GM18502 (cell line): ENCODE measurements around the gene INPP4B.
A peak's percentile ranks its signal among the peaks of the same experiment; 100 is the strongest.

Experiments
- ATAC-seq: cut with Tn5 transposase; IDR thresholded peaks from one replicate; pipeline ENCODE4 v1.9.1; 2021; ENCODE audit warnings: mild to moderate bottlenecking; ENCODE audit not compliant: unreplicated experiment, poor library complexity

INPP4B gene

DNA sequence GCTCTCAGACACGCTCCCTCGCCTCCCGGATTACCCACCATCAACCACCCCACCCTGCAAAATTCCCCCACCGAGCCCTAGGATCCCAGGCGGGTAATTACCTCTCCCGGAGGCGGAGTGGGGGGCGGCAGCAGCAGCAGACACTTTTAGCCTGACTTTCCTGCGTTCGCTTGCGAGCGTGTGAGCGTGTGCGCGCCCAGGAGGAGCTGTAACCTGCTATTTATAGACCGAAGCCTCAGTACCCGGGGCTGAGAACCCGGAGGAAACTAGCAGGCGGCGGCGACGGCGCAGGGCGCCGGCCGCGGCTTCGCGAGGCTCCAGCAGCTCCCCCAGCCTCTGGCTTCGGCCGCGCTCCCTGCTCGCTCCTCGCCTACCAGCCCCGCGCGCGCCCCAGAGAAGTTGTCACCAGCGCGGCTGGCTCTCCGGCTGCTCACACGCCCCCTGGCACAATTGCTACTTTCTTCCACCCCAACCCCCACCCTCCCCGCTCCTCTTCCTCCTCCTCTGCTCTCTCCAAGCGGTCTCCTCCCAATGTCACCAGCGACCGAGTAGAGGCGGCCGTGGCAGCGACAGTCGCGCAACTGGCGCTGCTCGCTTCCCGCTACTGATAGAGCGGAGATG, at the start of gene INPP4B:
Gene INPP4B (minus strand): TSS at position 194 of the 621 bp plus-strand sequence.
- ATAC-seq = peak; percentile 48

DNA sequence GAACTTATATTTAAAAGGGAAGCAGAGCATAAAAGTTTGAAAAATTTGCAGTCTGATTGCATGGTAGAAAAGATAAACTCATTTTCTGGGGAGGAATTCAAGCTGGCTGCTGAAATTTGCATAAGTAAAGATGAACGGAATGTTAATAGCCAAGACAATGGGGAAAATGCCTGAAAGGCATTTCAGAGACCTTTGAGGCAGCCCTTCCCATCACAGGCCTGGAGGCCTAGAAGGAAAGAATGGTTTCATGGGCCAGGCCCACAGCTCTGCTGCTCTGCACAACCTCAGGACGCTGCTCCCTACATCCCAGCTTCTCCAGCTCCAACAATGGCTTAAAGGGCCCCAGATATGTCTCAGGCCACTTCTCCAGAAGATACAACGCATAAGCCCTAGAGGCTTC, 46.9 kb upstream of the INPP4B start:
- ATAC-seq = no peak

DNA sequence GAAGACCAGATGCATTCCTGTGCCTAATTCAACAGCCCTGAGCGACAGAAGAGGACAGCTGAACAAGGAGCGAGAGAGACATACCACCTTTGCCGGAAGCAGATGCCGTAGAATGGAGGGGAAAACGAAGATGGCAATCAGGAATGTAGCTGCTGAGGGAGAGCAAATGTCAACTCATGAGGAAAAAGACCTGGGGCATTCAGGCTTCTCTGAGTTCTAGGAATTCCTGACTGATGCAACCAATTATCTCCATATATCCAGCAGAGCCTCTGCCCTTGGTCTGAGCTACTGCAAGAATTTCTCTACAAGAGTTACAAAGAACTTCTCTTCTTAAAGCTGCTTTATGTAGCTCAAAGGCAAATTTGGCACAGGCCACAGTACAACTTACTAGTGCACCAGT, 40.5 kb upstream of the INPP4B start:
- no peak for ATAC-seq

DNA sequence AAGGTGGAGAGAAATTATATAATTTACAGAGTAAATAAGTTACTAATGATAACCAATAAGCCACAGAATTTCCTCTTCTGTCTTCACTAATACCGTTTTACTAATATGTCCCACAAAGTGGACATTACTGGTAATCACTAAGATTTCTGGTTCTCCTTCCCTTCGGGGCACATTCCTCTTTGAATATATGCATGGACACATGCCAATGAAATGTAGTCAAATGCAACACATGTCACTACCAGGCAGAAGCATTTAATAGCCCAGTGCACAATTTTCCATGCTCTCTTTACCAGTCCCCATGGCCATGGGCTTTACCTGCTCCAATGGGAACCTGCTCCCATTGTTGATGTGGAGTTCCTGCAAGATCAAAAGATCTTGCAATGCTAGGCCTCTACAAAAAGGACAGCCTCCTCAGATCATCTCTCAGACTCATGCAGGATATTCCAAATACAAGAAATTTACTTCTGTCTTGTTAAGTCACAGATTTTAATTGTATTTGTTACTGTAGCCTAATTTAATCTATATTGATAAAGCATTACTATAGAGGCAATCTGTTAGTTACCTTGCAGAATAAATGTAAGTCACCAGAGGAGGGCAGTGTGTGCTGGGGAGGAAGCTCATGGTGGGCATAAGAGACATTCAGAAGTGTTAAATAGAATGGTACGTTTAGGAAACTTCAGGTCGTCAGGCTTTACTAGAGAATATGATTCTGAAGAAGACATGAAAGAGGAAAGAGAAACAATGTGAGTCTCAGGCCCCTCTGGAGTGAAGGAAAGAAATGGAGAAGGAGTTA, 37.1 kb upstream of the INPP4B start:
- ATAC-seq = peak; percentile 44

DNA sequence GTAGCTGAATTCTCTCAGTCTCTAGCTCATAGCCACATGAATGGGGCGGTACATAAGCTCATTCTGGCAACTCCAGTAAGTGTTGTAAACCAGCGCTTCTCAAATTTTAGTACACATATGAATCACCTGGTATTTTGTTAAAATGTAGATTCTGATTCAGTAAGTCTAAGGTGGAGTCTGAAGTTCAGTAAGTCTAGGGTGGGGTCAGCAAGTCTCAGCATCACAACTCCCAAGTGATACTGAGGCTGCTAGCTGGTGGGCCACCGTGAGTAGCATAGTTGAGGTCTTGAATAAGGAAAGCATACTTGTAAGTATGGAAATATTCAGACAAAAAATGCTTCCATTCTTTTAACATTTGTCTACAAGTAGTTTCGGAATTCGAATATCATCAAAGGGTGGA, 36.1 kb upstream of the INPP4B start:
- ATAC-seq = no peak

DNA sequence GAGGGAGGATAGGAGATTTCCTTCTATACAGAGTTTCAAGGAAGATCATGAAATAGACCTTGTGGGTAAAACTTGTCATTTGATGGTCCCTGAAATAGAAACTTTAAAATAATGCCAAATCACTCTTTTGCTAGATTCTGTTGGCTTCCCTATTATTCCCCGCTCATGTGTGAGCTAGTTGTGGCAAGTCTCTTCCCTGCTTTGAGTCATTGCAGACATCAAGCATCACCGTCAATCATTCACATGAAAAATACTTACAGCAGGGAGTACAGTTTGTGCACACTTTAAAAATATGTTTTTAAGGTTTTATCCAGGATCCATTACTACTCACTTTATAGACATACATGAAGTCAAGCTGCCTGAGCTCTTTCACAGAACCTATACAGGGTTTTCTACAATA, 35.2 kb upstream of the INPP4B start:
- no peak for ATAC-seq

DNA sequence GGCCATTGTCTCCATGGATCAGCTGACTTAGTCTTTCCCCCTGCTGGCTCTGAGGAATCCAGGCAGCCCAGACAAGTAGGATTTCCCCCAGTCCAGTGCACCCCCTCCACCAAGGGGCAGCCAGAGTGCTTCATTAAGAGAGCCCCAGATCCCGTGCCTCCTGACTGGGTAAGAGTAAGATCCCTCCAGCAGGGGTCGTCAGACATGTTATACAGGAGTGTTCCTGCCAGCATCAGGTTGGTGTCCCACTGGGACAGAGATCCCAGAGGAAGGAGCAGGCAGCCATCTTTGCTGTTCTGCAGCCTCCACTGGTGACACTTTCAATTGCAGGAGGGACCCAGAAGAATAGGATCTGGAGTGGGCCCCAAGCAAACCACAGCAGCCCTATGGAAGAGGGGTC, 29.0 kb upstream of the INPP4B start:
- ATAC-seq = no peak

DNA sequence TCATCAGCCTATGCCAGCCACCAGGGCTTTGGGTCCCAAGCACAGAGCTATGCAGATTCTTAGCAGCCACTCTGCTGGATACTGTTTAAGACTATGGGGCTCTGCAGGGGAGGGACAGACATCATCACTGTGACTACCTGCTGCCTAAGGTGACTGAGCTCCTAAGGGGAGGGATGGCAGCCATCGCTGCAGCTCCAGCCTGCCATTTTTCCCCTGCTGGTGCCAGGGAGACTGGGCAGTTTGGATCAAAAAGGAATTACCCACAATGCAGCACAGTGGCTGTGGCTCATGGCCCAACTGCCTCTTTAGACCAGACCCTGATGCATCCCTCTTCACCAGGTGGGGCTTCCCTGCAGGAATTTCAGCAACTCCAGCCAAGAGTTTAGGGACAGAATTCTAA, 28.6 kb upstream of the INPP4B start:
- ATAC-seq = no peak

DNA sequence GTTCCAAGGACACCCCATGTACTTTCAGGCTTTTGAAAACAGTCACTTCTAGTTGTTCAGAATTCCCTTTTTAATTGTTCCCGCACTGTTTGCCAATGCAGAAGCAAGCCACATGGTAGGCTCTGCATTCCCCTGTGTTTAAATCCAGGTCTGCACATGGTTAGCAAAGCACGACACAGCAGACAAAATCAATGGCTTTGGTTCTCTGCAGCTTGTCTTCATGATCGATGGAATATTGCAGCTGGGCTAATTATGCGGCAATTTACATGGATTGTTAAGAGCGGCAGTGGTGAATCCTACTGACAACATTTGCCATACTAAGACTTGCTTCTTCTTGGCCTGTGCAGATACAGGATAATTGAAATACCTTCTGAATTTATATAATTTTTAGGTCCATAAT, 20.6 kb upstream of the INPP4B start:
- no peak for ATAC-seq

DNA sequence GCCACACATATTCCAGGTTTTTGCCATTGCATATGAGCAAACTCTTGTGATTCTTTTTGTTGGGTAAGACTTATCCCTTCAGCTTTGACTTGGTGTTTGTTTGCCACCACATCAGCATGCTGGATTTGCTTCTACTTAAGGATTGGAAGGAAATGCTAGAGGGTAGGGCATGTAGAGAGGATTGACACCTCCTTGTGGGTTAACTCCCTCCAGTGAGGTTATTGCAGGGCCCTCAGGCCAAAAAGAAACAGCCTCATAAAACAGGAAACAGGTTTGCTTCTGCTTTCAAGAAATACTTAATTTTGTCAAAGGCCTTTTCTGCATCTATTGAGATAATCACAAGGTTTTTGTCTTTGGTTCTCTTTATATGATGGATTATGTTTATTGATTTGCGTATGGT, 15.2 kb upstream of the INPP4B start:
- ATAC-seq = no peak

DNA sequence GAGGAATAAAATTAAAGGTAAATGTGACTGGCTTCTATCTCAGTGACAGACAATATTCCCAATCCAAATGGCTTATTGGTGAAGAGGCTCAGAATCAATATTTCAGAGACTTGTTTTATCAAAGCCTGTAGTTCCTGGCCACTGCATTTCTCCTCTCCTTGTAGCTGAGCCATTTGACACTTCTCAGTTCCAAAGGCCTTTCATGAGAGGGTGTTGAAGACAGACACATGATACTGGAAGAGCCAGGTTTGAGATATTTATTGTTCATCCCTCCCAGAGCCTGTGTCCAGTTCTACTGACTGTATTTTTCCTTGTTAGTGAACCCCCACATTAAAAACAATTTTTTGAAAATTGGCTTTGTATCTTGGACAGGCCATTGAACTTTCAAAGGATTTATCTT, 12.9 kb upstream of the INPP4B start:
- ATAC-seq = no peak

DNA sequence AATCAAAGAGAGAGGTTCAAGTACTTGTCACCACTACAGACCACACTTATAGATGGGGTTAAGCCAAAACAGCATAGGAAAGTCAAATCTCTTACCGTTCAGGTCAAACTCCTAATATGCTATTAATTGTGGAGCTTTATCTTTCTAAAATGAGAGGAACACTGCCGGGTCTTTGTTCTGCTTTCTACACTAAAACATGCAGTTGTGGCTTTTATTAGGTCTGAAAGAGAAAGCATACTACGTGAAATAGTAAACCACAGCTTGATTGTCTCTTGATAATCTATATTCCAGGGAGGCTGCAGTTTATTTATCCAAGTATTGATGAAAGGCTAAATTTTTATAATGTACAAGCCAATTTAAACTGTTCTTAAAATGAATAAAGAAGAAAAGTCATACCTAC, 12.3 kb upstream of the INPP4B start:
- ATAC-seq = no peak

DNA sequence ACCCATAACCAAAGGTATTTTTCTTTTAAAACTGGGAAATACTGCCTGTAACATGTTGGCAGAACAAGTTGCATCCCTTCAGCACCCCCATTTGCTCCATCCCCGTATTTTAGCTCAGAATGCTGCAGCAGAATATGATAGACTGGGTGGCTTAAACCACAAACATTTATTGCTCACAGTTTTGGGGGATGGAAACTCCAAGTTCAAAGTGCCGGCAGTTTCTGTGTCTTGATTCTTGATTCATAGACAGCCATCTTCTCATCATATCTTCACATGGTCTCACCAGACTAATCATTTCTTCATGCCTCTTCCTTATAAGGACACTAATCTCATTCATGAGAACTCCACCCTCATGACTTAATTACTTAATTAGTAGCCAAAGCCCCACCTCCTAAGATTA, 10.5 kb upstream of the INPP4B start:
- ATAC-seq = no peak

DNA sequence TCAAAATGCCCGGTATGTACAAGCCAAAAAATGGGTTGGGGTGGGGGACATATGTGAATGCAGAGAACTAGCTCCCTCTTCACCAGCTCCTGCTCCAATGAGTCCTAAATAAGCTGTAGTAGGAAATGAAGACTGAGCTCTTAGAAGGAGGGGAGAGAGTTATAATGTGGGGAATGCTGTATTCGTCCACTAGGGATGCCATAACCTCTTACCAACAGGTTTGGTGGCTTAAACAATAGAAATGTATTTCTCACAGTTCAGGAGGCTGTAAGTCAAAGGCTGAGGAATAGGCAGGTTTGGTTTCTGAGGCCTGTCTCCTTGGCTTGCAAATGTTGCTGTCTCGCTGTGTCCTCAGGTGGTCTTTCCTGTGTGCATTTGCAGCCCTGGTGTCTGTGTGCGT, 4.4 kb upstream of the INPP4B start:
- no peak for ATAC-seq

DNA sequence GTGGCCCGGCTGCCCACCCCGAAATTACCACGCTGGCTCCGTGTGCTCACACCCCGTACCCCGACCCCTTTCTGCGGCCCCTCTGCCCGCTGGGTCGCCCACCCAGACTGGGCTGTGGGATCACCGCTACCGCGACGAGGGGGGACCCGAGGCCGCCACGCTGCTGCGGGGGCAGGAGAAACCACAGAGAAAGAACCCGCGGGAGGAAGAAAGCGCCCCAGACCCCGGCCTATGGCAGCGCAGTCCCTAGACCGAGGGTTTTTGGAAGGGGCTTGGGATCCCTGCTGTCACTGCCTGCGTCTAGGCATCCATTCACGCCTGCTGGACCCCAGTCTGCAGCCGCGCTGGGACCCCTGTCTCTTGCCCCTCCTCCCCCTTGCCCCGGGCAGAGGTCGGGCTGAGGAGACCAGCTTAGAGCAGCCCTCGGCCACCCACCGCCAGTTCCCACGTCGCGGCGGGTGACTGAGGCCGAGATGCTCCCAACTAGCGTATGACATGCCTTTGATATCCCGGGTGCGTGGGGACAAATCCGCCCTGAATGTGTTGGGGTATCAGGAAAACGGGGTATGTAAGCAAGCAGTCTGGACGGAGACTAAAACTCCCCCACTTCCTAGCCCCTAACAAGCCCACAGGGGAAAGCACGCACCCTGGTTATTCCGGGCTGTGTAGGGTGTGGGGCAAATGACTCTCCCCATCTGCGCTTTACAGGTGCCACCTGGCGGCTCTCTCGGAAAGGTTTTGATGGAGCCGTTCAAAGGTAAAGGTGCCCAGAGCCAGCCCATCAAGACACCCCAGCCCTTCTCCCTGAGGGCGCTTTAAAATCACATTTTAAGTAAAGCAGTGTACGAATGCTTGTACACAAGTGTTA, 862 bp upstream of the INPP4B start:
- ATAC-seq = peak; percentile 73

DNA sequence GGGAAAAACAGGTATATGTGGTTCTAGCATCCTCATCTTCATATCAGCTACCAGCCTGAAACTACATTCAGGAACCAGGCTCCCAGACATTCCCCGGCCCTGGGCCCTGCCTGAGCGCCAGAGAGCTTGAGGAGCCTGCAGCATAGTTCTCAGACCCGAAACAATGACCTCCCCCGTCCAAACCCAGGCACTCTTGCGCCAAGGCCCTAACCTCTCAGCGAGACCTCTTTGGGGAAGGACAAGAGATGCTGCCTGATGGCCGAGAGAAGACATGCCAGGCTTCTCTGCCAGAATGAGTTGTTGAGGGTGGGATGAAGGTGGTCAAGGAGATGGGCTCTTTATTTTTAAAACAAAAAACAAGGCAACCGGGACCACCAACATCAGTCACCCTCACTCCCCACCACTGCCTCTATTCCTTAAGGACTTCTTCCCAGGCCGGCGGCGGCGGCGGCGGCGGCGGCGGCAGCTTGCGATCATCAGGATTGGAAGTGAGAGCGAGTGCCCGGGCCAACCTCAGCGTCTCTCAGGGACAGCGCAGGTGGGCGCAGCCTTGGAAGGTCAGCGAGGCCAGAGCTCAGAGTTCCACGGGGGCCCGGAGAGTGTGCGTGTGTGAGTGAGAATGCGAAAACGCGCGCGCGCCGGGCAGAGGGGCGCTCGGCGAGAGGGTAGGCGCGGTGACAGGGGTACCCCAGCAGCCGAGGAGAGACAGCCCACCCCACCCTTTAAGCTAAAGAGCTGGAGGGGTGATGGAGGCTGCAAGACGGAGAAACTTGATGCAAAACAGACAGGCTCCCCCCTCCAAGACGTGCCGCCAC, 601 bp downstream of the INPP4B start:
- peak; percentile 4 for ATAC-seq

DNA sequence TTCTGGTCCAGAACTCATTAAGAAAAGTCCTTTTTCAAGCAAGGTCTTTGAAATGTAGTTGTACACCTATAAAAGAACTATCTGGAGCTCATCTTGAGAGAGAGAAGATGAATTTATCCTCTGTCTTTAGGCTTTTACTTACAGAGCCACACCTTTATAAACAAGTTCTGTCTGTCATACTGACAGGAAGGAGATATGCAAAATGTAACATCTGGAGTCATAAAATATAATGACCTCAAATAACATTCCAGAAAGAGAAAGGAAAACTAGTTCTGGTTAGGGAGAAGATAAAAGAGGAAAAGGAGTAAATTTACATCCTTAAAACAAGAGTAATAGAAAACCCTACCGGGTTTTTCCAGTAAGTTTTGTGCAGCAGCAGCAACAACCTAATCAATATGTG, 1.3 kb downstream of the INPP4B start:
- ATAC-seq = no peak

DNA sequence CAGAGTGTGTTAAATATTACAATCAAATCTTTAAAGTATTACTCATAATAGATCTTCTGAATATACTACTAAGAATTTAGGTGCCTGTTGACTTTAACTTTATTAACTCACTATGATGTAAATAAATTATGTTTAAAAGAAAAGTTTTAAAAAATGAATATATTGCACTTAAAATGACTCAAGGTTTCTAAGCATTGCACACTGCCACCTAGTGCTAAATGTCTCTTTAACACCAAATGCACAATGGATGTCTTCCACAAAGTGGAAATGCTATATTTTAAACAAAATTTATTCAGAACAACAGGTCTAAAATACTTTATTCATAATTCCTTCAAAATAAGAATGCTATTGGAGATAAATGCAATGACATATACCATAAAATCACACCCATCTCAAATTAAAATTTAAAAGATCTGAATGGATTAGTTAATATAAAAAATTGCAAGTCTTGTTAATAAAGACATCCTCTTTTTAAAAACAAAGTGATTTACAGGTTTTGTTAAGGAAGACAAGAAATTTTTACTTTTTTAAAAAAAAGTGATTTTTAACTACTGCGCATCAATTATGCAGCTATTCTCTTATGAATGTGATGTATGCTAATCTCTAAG, 5.5 kb downstream of the INPP4B start:
- ATAC-seq = no peak

DNA sequence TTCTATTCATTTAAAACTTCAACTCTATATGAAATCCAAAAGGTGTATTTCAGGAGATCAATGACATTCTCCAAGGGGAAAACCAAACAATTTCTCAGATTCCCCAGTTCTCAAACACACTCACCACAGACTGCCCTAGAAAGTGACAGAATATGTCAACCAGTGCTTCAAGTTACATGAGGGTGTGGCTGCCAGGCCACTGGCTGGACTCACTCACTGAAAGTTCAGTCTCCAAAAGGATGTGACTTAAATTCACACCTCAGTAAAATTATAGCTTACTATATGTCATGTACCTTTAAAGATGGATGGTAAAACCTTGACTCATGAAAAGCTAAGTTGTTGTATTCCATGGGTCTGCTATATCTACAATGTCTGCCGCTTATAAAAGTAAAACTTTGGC, 7.3 kb downstream of the INPP4B start:
- no peak for ATAC-seq

DNA sequence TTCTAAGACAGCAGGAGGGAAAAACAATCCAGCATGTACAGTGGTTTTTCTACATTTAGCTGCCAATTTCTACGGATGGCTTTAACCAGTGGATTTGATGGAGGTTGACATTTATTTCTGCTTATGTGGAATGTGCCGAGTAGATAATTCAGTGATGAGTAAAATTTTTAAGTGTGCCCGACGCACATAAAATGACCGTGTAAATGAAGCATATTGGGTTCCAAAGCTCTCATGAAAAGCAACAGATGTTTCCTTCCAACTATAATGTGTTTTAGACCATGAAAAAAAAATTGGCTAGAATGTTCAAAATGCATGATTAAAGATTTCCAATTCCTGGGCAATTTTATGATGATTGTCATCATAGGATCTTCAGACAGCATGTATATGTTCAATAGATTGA, 14.1 kb downstream of the INPP4B start:
- ATAC-seq = no peak
